ENCODE data around the gene LUC7L2. TPM values are rescaled to one million over a fixed set of nuclear protein-coding genes. Genes with fewer than 3 reads are reported as not detected.

LUC7L2 gene
- total and polyA plus RNA-seq, 2 experiments from 2014 or later, result 87.8 to 105 TPM

GRCh38 chr7:139360210-139360947 is 685 bp downstream of the LUC7L2 start:
- Histone ChIP-seq H3K27ac (peak overlapping the region; percentile 97), H3K9me3 (ENCODE audit: low read depth) (no peaks in the 10 kb centered on the region), H3K4me1 (ENCODE audit: low read depth) (peaks cover 22% of the 10 kb centered on the region), H3K36me3 (peaks cover 7% of the 10 kb centered on the region), H3K27me3 (no peaks in the 10 kb centered on the region), H3K4me3 (peak overlapping the region; percentile 72)
- peak; percentile 96 to 98 for DNase-seq (ENCODE audit: low read depth in 1 of 2, low spot score in 1 of 2)
- TF ChIP-seq CTCF (IDR thresholded peaks at IDR 0.05; ENCODE audit: low read depth, low read length), result no peak

GRCh38 chr7:139360948-139361307 is 1.2 kb downstream of the LUC7L2 start:
- Histone ChIP-seq H3K27ac (peak overlapping the region; percentile 97), H3K36me3 (peaks cover 11% of the 10 kb centered on the region), H3K4me3 (peak overlapping the region; percentile 72), H3K27me3 (no peaks in the 10 kb centered on the region), H3K4me1 (ENCODE audit: low read depth) (peaks cover 22% of the 10 kb centered on the region), H3K9me3 (ENCODE audit: low read depth) (no peaks in the 10 kb centered on the region)
- no peak for DNase-seq (ENCODE audit: low read depth in 1 of 2, low spot score in 1 of 2)
- no peak for TF ChIP-seq CTCF (IDR thresholded peaks at IDR 0.05; ENCODE audit: low read depth, low read length)

GRCh38 chr7:139361523-139361922 is 1.8 kb downstream of the LUC7L2 start:
- no peaks in the 10 kb centered on the region for H3K9me3 ChIP-seq (ENCODE audit: low read depth)
- H3K36me3 ChIP-seq, result peaks cover 13% of the 10 kb centered on the region
- DNase-seq (ENCODE audit: low read depth in 1 of 2, low spot score in 1 of 2), result no peak
- H3K4me3 ChIP-seq, result peak overlapping the region; percentile 72
- TF ChIP-seq CTCF (IDR thresholded peaks at IDR 0.05; ENCODE audit: low read depth, low read length), result no peak
- peak overlapping the region; percentile 97 for H3K27ac ChIP-seq
- H3K27me3 ChIP-seq, result no peaks in the 10 kb centered on the region
- H3K4me1 ChIP-seq (ENCODE audit: low read depth), result peaks cover 22% of the 10 kb centered on the region

- H3K4me1 ChIP-seq (ENCODE audit: low read depth), result peaks cover 22% of the 10 kb centered on the region
- TF ChIP-seq CTCF (IDR thresholded peaks at IDR 0.05; ENCODE audit: low read depth, low read length), result no peak
- H3K9me3 ChIP-seq (ENCODE audit: low read depth), result no peaks in the 10 kb centered on the region
- H3K4me3 ChIP-seq, result peak overlapping the region; percentile 72
- H3K36me3 ChIP-seq, result peaks cover 13% of the 10 kb centered on the region
- H3K27ac ChIP-seq, result peak overlapping the region; percentile 97
- peak in 1 of 2 donors; percentile 45 for DNase-seq (ENCODE audit: low read depth in 1 of 2, low spot score in 1 of 2)
- no peaks in the 10 kb centered on the region for H3K27me3 ChIP-seq
Measured at GRCh38 chr7:139362302-139362701, 2.6 kb downstream of the LUC7L2 start.

- peaks cover 26% of the 10 kb centered on the region for H3K4me1 ChIP-seq (ENCODE audit: low read depth)
- peak overlapping the region; percentile 97 for H3K27ac ChIP-seq
- TF ChIP-seq CTCF (IDR thresholded peaks at IDR 0.05; ENCODE audit: low read depth, low read length), result no peak
- no peak for DNase-seq (ENCODE audit: low read depth in 1 of 2, low spot score in 1 of 2)
- H3K36me3 ChIP-seq, result peaks cover 13% of the 10 kb centered on the region
- no peak overlapping the region for H3K4me3 ChIP-seq
- no peaks in the 10 kb centered on the region for H3K9me3 ChIP-seq (ENCODE audit: low read depth)
- no peaks in the 10 kb centered on the region for H3K27me3 ChIP-seq
Measured at GRCh38 chr7:139362981-139363380, 3.3 kb downstream of the LUC7L2 start.

All from cardiac muscle cell (in vitro differentiated cells and primary cell).